ENCODE measurements around the gene SYT11.
"Not testable (repeated sequence)": the region's sequence is repeated elsewhere in the genome, so short reads cannot be mapped to it uniquely, and the experiment has no call there.

Gene SYT11

DNA sequence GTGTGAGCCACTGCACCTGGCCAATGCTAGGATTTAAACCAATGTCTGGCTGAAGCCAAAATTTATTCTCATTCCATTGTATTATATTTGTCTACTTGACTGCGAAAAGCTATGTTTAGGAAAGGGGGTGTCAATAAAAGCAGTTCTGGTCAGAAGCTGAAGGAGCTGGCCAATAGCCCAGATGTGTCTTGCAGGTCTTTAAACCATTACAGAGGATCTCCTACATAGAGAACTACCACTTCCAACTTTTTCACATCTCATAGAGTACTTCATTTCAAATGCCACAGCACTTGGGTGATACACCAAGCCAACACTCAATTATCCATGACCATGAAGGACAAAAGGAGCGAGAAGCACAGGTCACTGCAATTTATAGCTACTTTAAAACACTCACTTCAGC, 2.5 kb downstream of the SYT11 start:
- no peak for DNase-seq

DNA sequence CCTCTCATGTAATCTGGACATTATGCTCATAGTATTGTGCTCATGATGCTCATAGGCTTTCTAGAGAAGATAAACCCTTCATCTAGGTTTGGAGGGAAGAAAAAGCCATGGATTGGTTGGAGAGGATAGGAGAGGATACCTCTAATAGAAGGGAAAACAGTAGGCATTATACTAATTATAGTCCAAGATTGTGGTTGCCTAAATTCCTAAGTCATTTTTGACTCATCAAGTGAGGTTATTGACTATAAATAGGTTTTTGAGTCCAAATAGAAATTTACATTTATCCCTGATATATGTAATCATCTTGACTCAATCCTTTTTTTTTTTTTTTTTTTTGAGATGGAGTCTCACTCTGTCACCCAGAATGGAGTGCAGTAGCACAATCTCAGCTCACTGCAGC, 5.0 kb downstream of the SYT11 start:
- no peak for DNase-seq

DNA sequence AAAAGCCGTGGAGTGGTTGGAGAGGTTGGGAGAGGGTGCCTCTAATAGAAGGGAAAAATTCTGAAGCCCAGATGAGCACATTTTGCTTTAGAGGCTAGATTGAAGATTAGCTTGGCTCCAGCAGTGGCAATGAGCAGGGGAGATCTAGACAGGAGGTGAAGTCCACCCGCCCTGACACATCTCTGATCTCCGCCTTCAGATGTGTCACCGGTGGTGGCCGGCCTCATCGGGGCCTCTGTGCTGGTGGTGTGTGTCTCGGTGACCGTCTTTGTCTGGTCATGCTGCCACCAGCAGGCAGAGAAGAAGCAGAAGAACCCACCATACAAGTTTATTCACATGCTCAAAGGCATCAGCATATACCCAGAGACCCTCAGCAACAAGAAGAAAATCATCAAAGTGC, 8.4 kb downstream of the SYT11 start:
- DNase-seq, result no peak

DNA sequence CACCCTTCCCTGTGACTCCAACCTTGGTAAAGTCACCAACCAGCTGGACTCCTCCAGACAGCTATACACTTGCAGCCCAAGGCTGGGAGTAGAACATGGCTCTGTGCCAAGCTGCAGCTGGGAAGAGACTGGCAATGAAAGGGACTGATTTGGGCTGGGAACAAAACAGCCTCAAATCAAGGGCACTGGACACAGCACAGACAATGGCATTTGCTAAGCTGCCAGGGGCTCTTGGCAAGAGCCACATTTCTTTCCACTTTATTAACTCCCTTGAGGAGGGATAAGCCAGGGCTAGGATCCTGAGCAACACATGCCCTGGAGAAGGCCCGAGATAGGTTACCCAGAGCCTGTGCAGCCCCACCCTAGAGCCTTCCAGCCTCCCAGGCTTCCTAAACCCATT, 12.0 kb downstream of the SYT11 start:
- no peak for DNase-seq

DNA sequence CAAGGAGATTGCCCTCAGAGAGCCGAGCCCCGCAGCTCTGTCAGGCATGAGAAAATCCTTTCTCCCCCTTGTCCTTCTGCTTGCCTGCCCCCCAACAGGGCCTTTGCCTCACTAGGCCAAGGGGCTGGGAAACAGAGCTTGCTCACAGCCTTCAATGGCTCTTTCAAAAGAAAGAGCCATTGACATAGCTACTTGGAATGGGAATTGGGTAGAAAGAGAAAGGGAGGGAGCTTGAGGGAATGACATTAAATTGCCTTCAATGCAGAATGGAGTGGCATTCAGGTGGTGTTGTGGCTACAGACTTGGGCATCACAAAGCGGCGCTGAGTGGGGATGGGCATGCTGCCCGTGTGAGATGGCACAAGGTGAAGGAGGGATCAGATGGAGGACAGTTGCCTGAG, 13.2 kb downstream of the SYT11 start:
- DNase-seq, result no peak

DNA sequence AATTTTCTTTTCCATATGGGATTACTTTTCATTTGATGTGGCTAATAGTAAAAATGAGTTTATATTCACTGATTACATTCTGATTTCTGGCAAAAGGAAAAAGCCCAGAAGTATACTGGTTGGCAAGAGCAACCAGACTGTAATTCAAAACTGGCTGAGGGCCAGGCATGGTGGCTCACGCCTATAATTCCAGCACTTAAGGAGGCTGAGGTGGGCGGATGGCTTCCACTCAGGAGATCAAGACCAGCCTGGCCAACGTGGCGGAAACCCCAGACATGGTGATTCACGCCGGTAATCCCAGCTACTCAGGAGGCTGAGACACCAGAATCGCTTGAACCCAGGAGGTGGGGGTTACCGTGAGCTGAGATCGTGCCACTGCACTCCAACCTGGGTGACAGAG, 14.5 kb downstream of the SYT11 start:
- DNase-seq, result no peak

DNA sequence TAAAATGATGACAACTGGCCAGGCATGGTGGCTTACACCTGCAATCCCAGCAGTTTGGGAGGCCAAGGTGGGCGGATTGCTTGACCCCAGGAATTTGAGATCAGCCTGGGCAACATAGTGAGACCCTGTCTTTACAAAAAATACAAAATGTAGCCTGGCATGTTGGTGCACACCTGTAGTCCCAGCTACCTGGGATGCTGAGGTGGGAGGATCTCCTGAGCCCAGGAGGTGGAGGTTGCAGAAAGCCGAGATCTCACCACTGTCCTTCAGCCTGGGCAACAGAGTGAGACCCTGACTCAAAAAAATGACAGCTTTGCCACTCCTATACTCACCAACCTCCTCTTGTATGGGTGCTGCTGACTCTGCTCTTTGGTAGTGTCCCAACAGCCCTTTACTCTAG, 18.6 kb downstream of the SYT11 start:
- DNase-seq, result no peak

DNA sequence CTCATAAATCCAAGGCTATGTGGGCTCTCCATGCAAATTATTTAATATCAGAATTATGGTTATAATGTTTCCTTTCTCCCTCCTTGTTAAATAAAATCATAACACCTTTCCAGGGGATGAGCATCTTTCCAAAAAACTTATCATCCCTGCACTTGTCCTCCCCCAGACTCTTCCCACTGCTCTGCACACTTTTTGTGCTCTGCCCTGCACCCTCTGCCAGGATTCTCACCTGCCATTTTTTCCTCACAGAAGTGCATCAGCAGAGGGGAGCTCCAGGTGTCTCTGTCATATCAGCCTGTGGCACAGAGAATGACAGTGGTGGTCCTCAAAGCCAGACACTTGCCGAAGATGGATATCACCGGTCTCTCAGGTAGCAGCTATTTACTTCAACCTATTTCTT, 20.9 kb downstream of the SYT11 start:
- DNase-seq, result no peak

DNA sequence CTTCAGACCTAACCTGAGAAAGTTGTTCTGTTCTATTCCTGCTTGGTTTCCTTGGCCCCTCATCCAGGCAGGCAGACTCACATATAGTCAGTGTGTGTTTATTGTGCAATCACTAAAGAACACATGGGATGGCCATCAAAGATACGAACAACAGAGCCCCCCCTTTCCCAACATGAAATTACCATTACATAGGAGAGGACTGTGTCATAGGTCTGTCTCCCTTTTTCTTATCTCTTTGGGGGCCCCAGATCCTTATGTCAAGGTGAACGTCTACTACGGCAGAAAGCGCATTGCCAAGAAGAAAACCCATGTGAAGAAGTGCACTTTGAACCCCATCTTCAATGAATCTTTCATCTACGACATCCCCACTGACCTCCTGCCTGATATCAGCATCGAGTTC, 21.6 kb downstream of the SYT11 start:
- no peak for DNase-seq

DNA sequence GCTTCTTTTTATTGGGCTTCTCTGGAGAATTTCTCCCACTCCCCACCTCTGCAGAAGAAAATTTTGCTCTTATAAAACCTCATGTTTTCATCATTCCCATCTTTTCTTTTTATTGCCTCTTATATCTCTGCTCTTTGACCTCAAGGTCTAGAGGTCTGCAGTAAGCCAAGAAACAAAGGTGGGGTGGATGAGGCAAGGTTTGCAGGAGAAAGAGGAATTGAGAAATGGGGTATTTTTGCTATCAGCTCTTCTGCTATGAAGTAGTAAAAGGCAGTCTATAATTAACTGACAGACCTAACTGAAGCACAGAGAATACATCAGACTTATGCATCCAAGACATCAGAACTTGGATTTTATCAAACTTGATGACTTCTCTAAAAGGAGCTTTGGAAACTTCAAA, 22.9 kb downstream of the SYT11 start:
- DNase-seq, result no peak

DNA sequence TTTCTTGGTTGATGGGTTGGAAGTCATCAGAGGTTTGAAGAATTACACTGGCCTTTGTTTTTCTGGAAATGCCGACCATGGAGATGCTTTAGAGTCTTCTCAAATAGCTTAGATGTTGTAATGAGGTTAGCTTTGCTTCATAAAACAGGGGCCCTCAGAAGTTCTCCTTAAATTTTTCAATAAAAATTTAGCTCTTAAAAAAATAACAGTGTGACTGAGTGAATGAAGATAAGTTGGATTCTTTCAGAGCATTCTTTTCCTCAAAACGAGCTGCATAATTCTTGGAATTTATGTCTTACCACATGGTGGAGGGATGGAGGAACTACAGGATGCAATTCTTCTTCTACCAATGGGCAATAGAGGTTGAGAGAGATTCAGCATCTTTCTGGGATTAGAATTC, 23.4 kb downstream of the SYT11 start:
- DNase-seq, result no peak

DNA sequence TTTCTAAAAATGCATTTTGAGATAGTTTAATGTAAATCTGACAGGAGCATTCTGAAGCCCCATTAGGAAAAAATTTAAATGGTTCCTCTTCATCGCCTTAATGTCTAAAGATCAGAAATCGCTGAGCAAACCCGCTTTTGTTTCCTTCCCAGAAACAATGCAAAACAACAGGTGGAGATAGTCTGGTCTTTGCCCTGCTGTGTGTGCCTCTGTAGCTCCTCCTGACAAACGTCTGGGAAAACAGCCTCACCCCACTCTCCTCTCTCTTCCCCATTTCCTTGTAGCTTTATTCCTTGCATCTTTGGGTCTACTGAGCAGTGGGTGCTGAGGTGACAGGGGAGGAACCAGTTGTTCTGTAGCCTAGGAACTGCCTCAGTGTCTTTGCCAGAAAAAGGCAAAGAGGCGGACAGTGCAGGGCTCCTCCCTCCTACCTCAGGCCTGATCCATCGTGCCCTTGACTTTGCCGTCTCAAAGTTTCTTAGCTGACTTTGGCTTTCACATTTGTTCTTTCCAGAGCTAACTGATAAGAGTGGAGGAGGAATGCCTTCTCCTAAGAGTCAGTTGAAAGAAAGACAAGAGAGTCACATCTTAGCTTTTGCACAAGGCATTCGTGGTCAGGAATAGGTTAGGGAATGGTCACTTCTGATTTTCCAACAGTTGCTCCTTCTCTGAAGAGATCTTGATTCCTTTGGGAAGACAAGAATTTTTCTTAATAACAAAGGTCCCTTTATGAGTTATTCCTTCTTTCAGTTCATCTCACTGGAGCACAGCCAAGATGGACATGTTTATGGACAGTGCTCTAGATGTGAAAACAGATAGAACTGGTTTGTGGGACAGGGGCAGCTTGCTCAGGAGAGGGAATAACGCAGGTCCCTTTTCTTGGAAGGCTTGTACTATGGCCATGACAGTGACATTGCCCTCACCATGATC, 24.9 kb downstream of the SYT11 start:
- no peak for DNase-seq

DNA sequence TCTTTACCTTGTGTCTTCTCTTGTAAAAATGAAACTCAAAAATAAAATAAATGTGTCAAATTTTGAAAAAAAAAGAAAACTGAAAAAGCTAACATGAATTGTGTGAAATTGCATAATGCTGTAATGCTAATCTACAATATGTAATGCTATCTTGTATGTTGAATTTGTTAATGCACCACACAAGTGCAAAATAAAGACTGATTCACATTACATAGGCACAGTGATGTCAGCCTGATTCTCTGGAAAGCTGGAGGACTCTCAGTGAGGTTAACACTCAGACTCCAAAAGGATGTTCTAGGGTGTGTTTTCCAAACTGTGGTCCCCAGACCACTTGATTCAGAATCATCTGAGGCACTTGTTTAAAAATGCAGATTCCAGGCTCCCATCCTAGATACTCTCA, 25.6 kb downstream of the SYT11 start:
- no peak for DNase-seq

DNA sequence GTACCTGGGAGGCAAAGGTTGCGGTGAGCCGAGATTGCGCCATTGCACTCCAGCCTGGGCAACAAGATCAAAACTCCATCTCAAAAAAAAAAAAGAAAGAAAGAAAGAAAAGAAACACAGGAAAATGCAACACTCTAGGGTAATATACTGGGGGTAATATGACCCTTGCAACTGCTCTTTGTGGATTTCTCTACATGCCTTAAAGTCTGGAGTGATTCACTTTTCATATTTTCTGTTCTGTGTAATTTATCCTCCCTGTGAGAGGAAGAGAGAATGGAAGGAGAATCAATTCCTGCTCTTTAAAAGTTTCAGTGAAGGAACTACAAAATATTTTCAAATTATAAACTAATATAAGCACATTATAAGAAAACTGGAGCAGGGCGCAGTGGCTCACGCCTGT, 29.1 kb downstream of the SYT11 start:
- DNase-seq, result no peak

DNA sequence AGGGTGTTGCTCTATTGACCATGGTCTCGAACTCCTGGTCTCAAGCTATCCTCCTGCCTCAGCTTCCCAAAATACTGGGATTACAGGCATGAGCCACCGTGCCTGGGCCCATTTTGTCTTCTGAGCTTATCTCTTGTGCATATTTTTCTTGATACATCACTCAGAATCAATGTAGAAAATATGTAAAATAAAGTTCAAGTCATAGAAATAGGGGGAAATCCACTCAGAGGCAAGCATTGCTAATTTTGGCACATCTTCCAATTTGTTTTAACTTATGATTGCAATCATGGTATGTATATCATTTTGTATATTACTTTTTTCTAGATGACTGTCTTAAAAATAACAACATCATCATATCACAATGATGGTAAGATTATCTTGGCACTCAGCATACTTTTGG, 30.2 kb downstream of the SYT11 start:
- DNase-seq, result no peak

DNA sequence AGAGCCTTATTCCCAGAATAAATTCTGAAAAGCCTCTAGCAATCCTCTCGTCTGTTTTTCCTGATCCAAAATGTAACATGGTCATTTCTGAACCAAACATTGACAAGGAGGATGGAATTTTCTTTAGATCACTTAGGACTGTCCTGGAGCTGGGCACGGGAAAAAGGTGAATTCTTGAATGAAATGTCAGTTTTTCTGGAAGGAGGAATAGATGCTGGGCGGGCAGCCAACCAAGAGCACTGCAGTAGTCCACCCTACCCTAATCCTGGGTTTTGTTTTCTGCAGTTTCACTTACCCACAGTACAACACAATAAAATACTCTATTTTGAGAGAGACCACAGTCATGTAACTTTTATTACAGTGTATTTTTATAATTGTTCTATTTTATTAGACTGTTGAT, 30.9 kb downstream of the SYT11 start:
- no peak for DNase-seq

DNA sequence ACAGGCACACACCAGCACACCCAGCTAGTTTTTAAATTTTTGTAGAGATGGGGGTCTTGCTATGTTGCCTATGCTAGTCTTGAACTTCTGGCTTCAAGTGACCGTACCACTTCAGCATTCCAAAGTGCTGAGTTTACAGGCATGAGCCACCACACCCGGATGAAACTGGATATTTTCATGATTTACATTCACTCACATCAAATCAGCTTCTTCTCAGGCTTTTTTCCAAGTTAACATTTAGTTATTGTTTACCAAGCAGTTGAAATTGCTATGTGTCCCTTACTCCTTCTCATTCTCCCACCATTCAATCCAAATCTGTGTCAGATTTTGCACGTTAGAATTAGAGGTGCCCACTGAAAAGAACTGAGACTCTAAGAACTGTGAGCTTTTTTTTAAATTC, 33.4 kb downstream of the SYT11 start:
- no peak for DNase-seq

DNA sequence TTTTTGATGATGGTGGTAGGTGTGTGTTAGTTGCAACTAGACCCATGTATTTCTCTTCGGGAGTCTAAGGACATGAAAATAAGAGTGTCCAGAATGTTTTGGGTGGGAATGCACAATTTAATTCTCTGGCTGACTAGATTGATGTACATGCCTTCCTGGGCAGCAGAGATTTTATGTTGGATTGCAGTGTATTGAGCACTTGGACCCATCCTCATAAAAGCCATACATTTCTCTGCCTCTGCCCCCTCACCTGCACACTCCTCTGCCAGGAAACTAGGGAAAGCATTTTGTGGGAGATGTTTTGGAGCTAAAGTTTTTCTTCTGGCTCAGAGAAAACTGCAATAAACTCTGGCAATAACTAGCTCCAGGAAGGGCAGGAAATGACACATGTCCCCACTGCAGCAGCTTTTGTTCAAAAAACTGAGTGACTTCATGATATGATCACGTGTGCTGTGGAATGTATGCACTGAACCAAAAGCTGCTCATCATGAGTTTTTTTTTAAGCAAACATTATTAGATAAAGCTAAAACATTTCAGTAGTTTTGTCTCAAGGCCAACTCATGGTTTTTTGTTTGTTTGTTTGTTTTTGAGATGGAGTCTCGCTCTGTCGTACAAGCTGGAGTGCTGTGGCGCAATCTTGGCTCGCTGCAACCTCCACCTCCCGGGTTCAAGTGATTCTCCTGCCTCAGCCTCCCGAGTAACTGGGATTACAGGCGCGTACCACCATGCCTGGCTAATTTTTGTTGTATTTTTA, 34.2 kb downstream of the SYT11 start:
- peak; percentile 17 to 35 for DNase-seq

DNA sequence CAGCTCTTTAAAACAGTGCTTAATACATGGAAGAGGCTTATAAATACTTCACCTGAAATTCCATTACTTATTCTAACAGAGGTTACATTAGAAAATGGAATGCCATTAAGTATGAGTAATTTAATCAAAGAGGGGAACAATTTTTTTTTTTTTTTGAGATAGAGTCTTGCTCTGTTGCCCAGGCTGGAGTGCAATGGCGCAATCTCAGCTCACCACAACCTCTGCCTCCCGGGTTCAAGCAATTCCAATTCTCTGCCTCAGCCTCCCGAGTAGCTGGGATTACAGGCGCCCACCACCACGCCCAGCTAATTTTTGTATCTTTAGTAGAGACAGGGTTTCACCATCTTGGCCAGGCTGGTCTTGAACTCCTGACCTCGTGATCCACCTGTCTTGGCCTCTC, 36.2 kb downstream of the SYT11 start:
- not testable (repeated sequence) for DNase-seq

DNA sequence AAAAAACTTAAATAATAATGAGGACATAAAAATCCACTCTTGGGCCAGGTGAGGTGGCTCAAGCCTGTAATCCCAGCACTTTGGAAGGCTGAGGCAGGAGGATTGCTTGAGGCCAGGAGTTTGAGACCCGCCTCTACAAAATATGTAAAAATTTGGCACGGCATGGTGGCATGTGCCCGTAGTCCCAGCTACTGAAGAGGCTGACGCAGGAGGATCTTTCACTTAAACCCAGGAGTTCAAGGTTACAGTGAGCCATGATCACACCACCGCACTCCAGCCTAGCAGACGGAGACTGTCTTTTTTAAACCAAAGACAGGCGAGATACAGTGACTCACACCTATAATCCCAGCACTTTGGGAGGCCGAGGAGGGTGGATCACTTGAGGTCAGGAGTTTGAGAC, 37.1 kb downstream of the SYT11 start:
- not testable (repeated sequence) for DNase-seq

DNA sequence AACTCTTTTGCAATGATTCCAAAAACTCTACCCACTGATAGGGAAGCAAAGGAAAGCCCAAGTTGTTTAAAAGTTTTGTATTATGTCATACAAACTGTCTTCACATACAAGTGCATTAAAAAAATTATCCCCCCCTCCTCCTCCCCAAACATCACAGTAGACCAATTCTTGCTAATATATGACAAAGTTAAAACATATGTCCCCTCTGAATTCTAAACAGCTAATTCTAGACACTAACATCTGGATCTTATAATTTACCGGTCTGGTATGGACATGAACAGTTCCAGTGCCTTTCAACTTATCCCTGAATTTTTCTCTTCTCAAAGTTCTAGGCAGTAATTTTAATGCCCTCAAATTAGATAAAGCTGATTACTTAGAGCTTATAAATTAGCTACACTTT, 38.4 kb downstream of the SYT11 start:
- DNase-seq, result no peak

DNA sequence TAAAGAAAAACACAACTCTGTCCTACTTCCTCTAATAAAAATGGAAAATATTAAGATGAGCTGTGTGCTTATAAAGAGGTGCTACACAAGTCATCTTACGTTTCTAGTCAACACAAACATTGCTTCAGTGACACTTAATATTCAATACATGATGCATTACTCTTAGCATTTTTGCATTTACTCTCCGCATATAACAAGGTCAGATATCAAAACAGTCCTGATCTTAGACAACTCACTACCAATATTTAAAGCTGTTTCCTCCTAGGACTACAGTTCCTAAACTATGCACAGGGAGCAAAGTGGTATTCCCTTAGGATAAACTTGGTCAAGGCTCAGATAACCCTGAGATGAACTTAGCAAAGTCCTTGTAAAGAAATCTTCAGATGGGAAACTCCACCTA, 39.5 kb downstream of the SYT11 start:
- DNase-seq, result no peak

DNA sequence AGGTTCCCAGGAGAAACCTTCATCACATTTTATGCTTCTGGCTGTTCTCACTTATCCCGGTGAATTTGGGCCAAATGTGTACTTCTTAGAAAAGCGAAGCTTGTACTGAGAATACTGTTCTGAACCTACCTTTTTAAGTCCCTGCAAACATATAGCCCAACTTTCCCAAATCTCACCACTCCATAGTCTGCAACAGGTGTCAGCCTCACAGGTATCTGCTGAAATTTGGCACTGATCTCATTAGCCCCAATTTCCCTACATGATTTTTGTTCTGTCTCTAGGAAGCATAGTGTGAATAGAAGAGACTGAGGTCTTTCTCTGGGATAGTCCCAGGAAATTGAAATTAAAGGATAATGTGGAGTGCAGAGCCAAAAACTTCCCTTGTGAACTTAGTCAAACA, 40.3 kb downstream of the SYT11 start:
- no peak for DNase-seq

DNA sequence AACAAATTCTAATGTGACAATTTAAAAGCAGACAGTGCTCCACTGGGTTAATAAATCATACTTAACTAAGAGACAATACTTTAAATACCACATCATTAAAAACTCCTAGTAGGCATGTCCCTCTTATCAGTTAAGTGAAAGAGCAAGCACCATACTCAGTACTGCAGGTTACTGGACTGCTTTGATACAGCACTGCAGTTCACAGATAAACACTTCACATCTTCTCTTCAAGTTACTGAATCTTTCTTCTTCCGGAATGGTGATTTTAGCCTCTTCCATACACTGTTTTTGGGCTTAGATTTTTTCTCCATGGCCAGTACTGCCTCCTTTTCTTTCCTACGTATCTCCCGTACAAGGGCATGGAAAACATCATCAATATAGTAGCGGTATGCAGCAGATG, 40.8 kb downstream of the SYT11 start:
- no peak for DNase-seq

DNA sequence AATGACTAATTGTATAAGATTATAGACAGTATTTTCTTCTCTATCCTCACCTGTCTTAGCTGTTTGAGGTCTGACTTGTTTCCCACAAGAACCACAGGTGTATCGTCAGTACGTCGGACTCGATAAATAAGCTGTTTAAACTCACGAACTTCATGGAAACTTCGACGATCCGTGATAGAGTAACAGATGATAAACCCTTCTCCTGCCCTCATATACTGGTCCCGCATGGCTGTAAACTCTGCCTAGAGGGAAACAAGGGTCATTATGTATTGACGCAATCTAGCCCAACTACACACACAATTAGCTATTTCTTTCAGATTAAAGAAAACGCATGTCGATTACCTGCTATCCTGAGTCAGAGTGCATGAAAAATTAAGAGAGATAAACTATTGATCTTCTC, 44.9 kb downstream of the SYT11 start:
- DNase-seq, result no peak

Data from CD4-positive, alpha-beta T cell treated with Interleukin-4 for 1 hour (primary cell).